Osteoblast (primary cell): Measurements from ENCODE around the gene TMEM147. TPM values are rescaled to one million over a fixed set of nuclear protein-coding genes. Genes with fewer than 3 reads are reported as not detected.

ENCODE experiments used
- DNase-seq: peaks from one replicate; pipeline ENCODE4 v3.0.0; 2011; ENCODE audit warnings: low spot score, mixed read lengths; ENCODE audit not compliant: insufficient read length; ENCODE audit errors: missing footprints
- H2AFZ ChIP-seq: 2 replicates; pipeline ENCODE4 v1.6.0; 2011; ENCODE audit warnings: mild to moderate bottlenecking, low read length
- H3K27ac ChIP-seq: 2 replicates; pipeline ENCODE4 v1.5.1; 2011; ENCODE audit warnings: mild to moderate bottlenecking, low read depth, low read length, moderate library complexity
- H3K27me3 ChIP-seq: 2 replicates; pipeline ENCODE4 v1.6.0; 2012; ENCODE audit warnings: mild to moderate bottlenecking, control low read depth, inconsistent platforms, low read length, moderate library complexity; ENCODE audit not compliant: insufficient read depth
- H3K36me3 ChIP-seq: 2 replicates; pipeline ENCODE4 v1.5.1; 2011; ENCODE audit warnings: mild to moderate bottlenecking, low read length, control low read depth, moderate library complexity; ENCODE audit not compliant: insufficient read depth
- H3K4me1 ChIP-seq: 2 replicates; pipeline ENCODE4 v1.5.1; 2011; ENCODE audit warnings: mild to moderate bottlenecking, low read length, control low read depth, moderate library complexity; ENCODE audit not compliant: insufficient read depth
- H3K4me2 ChIP-seq: 2 replicates; pipeline ENCODE4 v1.6.0; 2011; ENCODE audit warnings: mild to moderate bottlenecking, low read length; ENCODE audit not compliant: insufficient read depth
- H3K4me3 ChIP-seq: fragments of 200-600 bp; sonication (generic); 3 replicates; pipeline ENCODE4 v1.5.1; 2012; ENCODE audit warnings: mild to moderate bottlenecking, low read length, inconsistent platforms; ENCODE audit not compliant: insufficient read depth
- H3K79me2 ChIP-seq: 2 replicates; pipeline ENCODE4 v1.6.0; 2012; ENCODE audit warnings: mild to moderate bottlenecking, low read length, control low read depth, inconsistent platforms; ENCODE audit not compliant: insufficient read depth
- H3K9me3 ChIP-seq: 2 replicates; pipeline ENCODE4 v1.5.1; 2011; ENCODE audit warnings: low read depth, low read length, control low read depth
- H4K20me1 ChIP-seq: 2 replicates; pipeline ENCODE4 v1.6.0; 2012; ENCODE audit warnings: mild to moderate bottlenecking, low read length, control low read depth; ENCODE audit not compliant: insufficient read depth
- total RNA-seq: library from RNA; depleted of rRNA; stranded (reverse); fragments of >200 nt; gene quantifications from 2 replicates; pipeline ENCODE4 v1.2.3, GENCODE V29; 2012
- TF ChIP-seq, protein P1 (sequence below): IDR thresholded peaks from 2 replicates; pipeline ENCODE4 v1.5.1; 2011; ENCODE audit warnings: mild to moderate bottlenecking, low read depth, low read length, moderate library complexity; ENCODE audit errors: extremely low read depth

TMEM147 gene
- total RNA-seq, 1 donor: 98.8 TPM

DNA sequence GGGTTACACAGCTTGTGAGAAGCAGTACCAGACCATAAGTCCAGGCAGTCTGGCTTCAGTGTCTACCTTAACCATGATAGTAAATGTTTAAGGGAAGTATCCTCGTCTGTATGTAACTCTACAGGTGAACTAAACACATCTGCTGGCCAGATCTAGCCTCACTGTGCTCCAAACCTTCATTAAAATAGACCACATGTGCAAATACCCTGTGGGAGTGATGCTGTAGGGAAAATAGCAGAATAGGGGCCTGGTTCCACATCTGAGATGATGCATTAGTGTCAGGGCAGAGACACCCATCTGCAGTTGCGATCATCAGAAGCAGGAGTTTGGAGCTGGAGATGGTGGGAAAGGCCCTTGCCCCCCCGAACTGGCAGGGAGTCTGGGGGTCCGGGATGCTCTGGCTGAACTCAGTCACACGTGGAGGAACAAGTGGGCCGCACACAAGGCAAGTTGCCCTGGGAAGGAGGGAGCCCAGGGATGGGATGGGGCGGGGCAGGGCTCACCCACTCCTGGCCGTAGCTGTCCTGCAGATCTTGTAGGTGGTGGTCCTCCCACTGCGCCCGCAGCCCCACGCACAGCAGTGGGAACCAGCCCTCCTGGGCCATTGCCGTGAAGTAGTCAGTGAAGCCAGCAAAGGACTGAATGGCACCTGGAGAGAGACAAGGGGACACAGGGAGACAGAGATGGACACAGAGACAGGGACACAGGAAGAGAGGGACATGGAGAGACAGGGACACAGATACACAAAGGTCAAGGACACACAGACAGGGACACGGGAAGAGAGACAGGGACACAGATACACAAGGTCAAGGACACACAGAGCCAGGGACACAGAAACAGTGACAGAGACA is 7.3 kb downstream of the TMEM147 start:
- H2AFZ ChIP-seq: no peak overlapping the region
- no peaks in the 10 kb centered on the region for H3K36me3 ChIP-seq
- no peaks in the 10 kb centered on the region for H3K9me3 ChIP-seq
- no peak overlapping the region for H3K4me3 ChIP-seq
- peaks cover 3% of the 10 kb centered on the region for H4K20me1 ChIP-seq
- no peaks in the 10 kb centered on the region for H3K79me2 ChIP-seq
- H3K27ac ChIP-seq: no peak overlapping the region
- TF ChIP-seq, protein P1, sequence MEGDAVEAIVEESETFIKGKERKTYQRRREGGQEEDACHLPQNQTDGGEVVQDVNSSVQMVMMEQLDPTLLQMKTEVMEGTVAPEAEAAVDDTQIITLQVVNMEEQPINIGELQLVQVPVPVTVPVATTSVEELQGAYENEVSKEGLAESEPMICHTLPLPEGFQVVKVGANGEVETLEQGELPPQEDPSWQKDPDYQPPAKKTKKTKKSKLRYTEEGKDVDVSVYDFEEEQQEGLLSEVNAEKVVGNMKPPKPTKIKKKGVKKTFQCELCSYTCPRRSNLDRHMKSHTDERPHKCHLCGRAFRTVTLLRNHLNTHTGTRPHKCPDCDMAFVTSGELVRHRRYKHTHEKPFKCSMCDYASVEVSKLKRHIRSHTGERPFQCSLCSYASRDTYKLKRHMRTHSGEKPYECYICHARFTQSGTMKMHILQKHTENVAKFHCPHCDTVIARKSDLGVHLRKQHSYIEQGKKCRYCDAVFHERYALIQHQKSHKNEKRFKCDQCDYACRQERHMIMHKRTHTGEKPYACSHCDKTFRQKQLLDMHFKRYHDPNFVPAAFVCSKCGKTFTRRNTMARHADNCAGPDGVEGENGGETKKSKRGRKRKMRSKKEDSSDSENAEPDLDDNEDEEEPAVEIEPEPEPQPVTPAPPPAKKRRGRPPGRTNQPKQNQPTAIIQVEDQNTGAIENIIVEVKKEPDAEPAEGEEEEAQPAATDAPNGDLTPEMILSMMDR: no peak
- H3K4me2 ChIP-seq: no peak overlapping the region
- no peaks in the 10 kb centered on the region for H3K4me1 ChIP-seq
- peak; percentile 62 for DNase-seq
- peaks cover 4% of the 10 kb centered on the region for H3K27me3 ChIP-seq

DNA sequence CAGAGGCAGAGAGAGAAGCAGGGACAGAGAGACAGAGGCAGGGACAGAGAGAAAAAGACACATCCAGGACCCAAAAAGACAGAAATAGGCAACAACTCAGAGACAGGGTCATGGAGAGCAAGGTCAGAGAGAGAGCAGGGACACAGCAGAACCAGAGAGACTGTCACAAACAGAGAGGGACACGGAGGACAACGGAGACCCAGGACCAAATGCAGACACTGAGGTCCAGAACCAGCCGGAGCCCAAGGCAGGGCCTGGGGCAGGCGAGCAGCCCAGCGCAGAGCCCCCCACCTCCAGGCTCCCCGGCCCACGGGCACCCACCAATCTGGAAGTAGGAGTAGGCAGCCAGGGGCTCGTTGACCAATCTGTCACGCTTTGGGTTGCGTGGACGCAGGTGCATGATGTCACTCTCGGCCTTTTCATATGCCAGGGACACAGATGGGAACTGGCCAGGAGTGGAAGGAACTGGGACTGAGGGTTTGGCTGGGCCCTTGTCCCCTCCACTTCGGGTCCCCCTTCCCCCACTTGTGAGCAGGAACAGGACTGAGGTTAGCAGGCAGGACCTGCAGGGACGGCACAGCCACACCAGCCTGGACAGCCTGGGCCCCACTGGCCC is 8.1 kb downstream of the TMEM147 start:
- Histone ChIP-seq H3K4me1 (no peaks in the 10 kb centered on the region), H3K4me3 (no peak overlapping the region), H3K27me3 (peaks cover 10% of the 10 kb centered on the region), H3K36me3 (no peaks in the 10 kb centered on the region), H4K20me1 (peaks cover 3% of the 10 kb centered on the region), H3K9me3 (no peaks in the 10 kb centered on the region), H3K27ac (no peak overlapping the region), H2AFZ (no peak overlapping the region), H3K4me2 (no peak overlapping the region), H3K79me2 (no peaks in the 10 kb centered on the region)
- TF ChIP-seq, protein P1: no peak
- peak; percentile 68 for DNase-seq

DNA sequence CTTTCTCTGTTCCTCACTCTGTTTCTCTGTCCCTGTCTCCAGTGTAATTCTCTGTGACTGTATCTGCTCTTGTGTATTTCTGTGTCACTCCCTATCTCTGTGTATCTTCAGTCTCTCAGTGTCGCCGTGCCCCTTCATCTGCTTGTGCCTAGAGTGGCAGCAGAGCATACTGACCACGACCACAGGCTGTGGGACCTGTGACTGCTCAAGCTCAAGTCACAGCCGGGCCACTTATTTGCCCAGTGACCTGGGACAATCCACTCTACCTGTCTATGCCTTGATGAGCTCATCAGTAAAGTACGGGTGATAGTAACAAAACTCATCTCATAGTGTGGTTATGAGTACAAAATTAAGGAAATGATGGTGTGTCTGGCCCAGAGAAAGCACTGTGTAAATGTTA is 8.7 kb downstream of the TMEM147 start:
- Histone ChIP-seq H4K20me1 (peaks cover 3% of the 10 kb centered on the region), H3K4me2 (no peak overlapping the region), H3K9me3 (no peaks in the 10 kb centered on the region), H3K36me3 (no peaks in the 10 kb centered on the region), H3K27ac (no peak overlapping the region), H3K79me2 (no peaks in the 10 kb centered on the region), H2AFZ (no peak overlapping the region), H3K27me3 (peaks cover 15% of the 10 kb centered on the region), H3K4me1 (no peaks in the 10 kb centered on the region), H3K4me3 (no peak overlapping the region)
- TF ChIP-seq, protein P1: no peak
- DNase-seq: peak; percentile 77

DNA sequence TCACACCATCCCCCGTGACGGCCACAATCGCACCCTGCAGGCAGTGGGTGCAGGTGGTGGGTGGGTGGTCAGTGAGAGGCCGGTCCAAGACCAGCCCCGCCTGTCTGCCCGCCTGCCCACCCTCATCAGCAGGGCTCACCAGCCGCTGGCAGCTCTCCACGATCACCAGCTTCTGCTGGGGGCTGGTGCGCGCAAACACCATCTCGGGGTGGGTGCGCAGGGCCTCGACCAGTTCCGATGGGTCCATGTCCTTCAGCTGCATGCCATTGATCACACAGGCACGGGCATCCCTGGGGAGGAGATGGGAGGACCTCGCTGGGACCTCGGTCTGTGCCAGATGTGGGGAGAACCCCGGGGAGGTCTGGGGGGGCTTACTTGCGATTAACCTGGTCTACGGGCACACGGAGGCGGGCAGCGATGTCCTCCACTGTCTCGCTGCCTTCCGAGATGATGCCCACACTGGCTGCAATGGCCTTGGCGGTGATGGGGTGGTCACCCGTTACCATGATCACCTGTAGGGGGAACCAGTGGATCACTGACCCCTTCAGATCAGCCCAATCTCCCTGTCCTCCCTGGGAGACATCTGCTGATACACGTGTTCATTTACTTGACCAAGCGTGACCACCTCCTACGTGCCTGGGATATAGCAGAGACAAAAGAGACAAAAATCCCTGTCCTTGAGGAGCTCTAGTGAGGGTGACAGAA is 10.0 kb downstream of the TMEM147 start:
- TF ChIP-seq, protein P1: peak; percentile 28
- Histone ChIP-seq H3K4me2 (no peak overlapping the region), H3K4me1 (no peaks in the 10 kb centered on the region), H3K79me2 (no peaks in the 10 kb centered on the region), H3K27ac (no peak overlapping the region), H3K36me3 (no peaks in the 10 kb centered on the region), H4K20me1 (no peaks in the 10 kb centered on the region), H3K4me3 (no peak overlapping the region), H2AFZ (no peak overlapping the region), H3K27me3 (peaks cover 15% of the 10 kb centered on the region), H3K9me3 (no peaks in the 10 kb centered on the region)
- DNase-seq: peak; percentile 83
